ENCODE data around the gene WT1. TPM values are rescaled to one million over a fixed set of nuclear protein-coding genes. Genes with fewer than 3 reads are reported as not detected.

Gene WT1
- total RNA-seq, 1 donor, result under 0.01 TPM

GRCh38 chr11:32446227-32446626, 10.9 kb upstream of the WT1 start:
- Histone ChIP-seq H3K4me1 (ENCODE audit: insufficient read depth, low read length) (no peaks in the 10 kb centered on the region), H4K20me1 (ENCODE audit: insufficient read depth, low read length) (no peaks in the 10 kb centered on the region), H3K9me3 (ENCODE audit: low read depth, low read length) (no peaks in the 10 kb centered on the region), H3K4me2 (ENCODE audit: insufficient read depth, low read length) (no peak overlapping the region), H3K4me3 (ENCODE audit: insufficient read depth, low read length) (no peak overlapping the region), H3K27me3 (ENCODE audit: insufficient read depth, low read length) (peaks cover 15% of the 10 kb centered on the region), H2AFZ (ENCODE audit: low read length) (no peak overlapping the region), H3K36me3 (ENCODE audit: insufficient read depth, low read length) (no peaks in the 10 kb centered on the region), H3K79me2 (ENCODE audit: insufficient read depth, low read length) (no peaks in the 10 kb centered on the region), H3K27ac (ENCODE audit: low read depth, low read length) (no peak overlapping the region)
- no peak for DNase-seq (ENCODE audit: insufficient read length, low spot score, missing footprints)
- TF ChIP-seq CTCF (IDR thresholded peaks at IDR 0.05; ENCODE audit: extremely low read depth, low read depth, low read length), result no peak

- no peak overlapping the region for H3K4me3 ChIP-seq (ENCODE audit: insufficient read depth, low read length)
- no peak for DNase-seq (ENCODE audit: insufficient read length, low spot score, missing footprints)
- no peak for TF ChIP-seq CTCF (IDR thresholded peaks at IDR 0.05; ENCODE audit: extremely low read depth, low read depth, low read length)
- no peaks in the 10 kb centered on the region for H3K79me2 ChIP-seq (ENCODE audit: insufficient read depth, low read length)
- H3K4me1 ChIP-seq (ENCODE audit: insufficient read depth, low read length), result no peaks in the 10 kb centered on the region
- H3K27me3 ChIP-seq (ENCODE audit: insufficient read depth, low read length), result peaks cover 35% of the 10 kb centered on the region
- H4K20me1 ChIP-seq (ENCODE audit: insufficient read depth, low read length), result no peaks in the 10 kb centered on the region
- no peaks in the 10 kb centered on the region for H3K9me3 ChIP-seq (ENCODE audit: low read depth, low read length)
- H3K27ac ChIP-seq (ENCODE audit: low read depth, low read length), result no peak overlapping the region
- H3K36me3 ChIP-seq (ENCODE audit: insufficient read depth, low read length), result no peaks in the 10 kb centered on the region
- H3K4me2 ChIP-seq (ENCODE audit: insufficient read depth, low read length), result no peak overlapping the region
- H2AFZ ChIP-seq (ENCODE audit: low read length), result no peak overlapping the region
Observed at GRCh38 chr11:32444186-32444585, 8.8 kb upstream of the WT1 start.

- Histone ChIP-seq H3K4me3 (ENCODE audit: insufficient read depth, low read length) (no peak overlapping the region), H3K27me3 (ENCODE audit: insufficient read depth, low read length) (peaks cover 68% of the 10 kb centered on the region), H3K4me2 (ENCODE audit: insufficient read depth, low read length) (no peak overlapping the region), H2AFZ (ENCODE audit: low read length) (no peak overlapping the region), H3K9me3 (ENCODE audit: low read depth, low read length) (no peaks in the 10 kb centered on the region), H3K79me2 (ENCODE audit: insufficient read depth, low read length) (no peaks in the 10 kb centered on the region), H3K4me1 (ENCODE audit: insufficient read depth, low read length) (no peaks in the 10 kb centered on the region), H4K20me1 (ENCODE audit: insufficient read depth, low read length) (no peaks in the 10 kb centered on the region), H3K27ac (ENCODE audit: low read depth, low read length) (no peak overlapping the region), H3K36me3 (ENCODE audit: insufficient read depth, low read length) (no peaks in the 10 kb centered on the region)
- TF ChIP-seq CTCF (IDR thresholded peaks at IDR 0.05; ENCODE audit: extremely low read depth, low read depth, low read length), result no peak
- no peak for DNase-seq (ENCODE audit: insufficient read length, low spot score, missing footprints)
Observed at GRCh38 chr11:32440916-32441315, 5.6 kb upstream of the WT1 start.

GRCh38 chr11:32440312-32440908, 5.1 kb upstream of the WT1 start:
- no peak for TF ChIP-seq CTCF (IDR thresholded peaks at IDR 0.05; ENCODE audit: extremely low read depth, low read depth, low read length)
- peaks cover 73% of the 10 kb centered on the region for H3K27me3 ChIP-seq (ENCODE audit: insufficient read depth, low read length)
- no peaks in the 10 kb centered on the region for H3K9me3 ChIP-seq (ENCODE audit: low read depth, low read length)

More at GRCh38 chr11:32440312-32440908, 5.1 kb upstream of the WT1 start:
- H3K79me2 ChIP-seq (ENCODE audit: insufficient read depth, low read length), result no peaks in the 10 kb centered on the region
- no peaks in the 10 kb centered on the region for H3K4me1 ChIP-seq (ENCODE audit: insufficient read depth, low read length)
- no peak overlapping the region for H3K4me2 ChIP-seq (ENCODE audit: insufficient read depth, low read length)
- no peaks in the 10 kb centered on the region for H4K20me1 ChIP-seq (ENCODE audit: insufficient read depth, low read length)
- H3K4me3 ChIP-seq (ENCODE audit: insufficient read depth, low read length), result no peak overlapping the region
- H3K36me3 ChIP-seq (ENCODE audit: insufficient read depth, low read length), result no peaks in the 10 kb centered on the region
- DNase-seq (ENCODE audit: insufficient read length, low spot score, missing footprints), result no peak
- H3K27ac ChIP-seq (ENCODE audit: low read depth, low read length), result no peak overlapping the region
- H2AFZ ChIP-seq (ENCODE audit: low read length), result no peak overlapping the region

Measured in osteoblast (primary cell).